ENCODE results near the gene IL12RB2.

- TF ChIP-seq CTCF (IDR thresholded peaks at IDR 0.05) (no peak), POLR2A (IDR thresholded peaks at IDR 0.05) (no peak)
Measured at GRCh38 chr1:67394548-67394947, 86.9 kb downstream of the IL12RB2 start.

Data from uterus (tissue), 2 donors.